Liver (tissue), 9 donors: ENCODE measurements around the gene TBX21. TPM values are rescaled to one million over a fixed set of nuclear protein-coding genes. Genes with fewer than 3 reads are reported as not detected.

ENCODE experiments used
- DNase-seq: peaks from one replicate; pipeline ENCODE4 v3.0.0-alpha.2; 2017; ENCODE audit warnings: low spot score
- H3K27ac ChIP-seq, 2 donors: one replicate each; pipeline ENCODE4 v1.7.0; 2013; ENCODE audit warnings: inconsistent platforms in 2 of 2, low read length in 2 of 2, control low read depth in 1 of 2, low read depth in 1 of 2, mild to moderate bottlenecking in 1 of 2
- H3K27me3 ChIP-seq, 4 donors: one replicate each; pipeline versions ENCODE4 v1.6.1 to v1.7.0; 2013; ENCODE audit warnings: low read length in 3 of 4, inconsistent platforms in 1 of 4, mild to moderate bottlenecking in 1 of 4, moderate library complexity in 1 of 4; ENCODE audit not compliant: control insufficient read depth in 4 of 4, insufficient read depth in 4 of 4
- H3K36me3 ChIP-seq, 4 donors: one replicate each; pipeline versions ENCODE4 v1.6.1 to v1.7.0; 2013; ENCODE audit warnings: low read length in 3 of 4, mild to moderate bottlenecking in 3 of 4, low read depth in 1 of 4, moderate library complexity in 1 of 4; ENCODE audit not compliant: control insufficient read depth in 4 of 4, insufficient read depth in 3 of 4
- H3K4me1 ChIP-seq, 4 donors: one replicate each; pipeline versions ENCODE4 v1.6.1 to v1.7.0; 2013; ENCODE audit warnings: low read length in 3 of 4, mild to moderate bottlenecking in 3 of 4, moderate library complexity in 1 of 4; ENCODE audit not compliant: control insufficient read depth in 4 of 4, insufficient read depth in 4 of 4
- H3K4me3 ChIP-seq, 3 donors: one replicate each; pipeline versions ENCODE4 v1.6.1 to v1.7.0; 2013; ENCODE audit warnings: low read length in 3 of 3, control low read depth in 1 of 3, low read depth in 1 of 3, mild to moderate bottlenecking in 1 of 3
- H3K9ac ChIP-seq, 2 donors: one replicate each; pipeline ENCODE4 v1.7.0; 2013; ENCODE audit warnings: low read length in 2 of 2, mild to moderate bottlenecking in 2 of 2, moderate library complexity in 2 of 2, control low read depth in 1 of 2, low read depth in 1 of 2
- H3K9me3 ChIP-seq, 4 donors: one replicate each; pipeline versions ENCODE4 v1.6.1 to v1.7.0; 2013; ENCODE audit warnings: low read length in 3 of 4; ENCODE audit not compliant: control insufficient read depth in 4 of 4
- ATF3 ChIP-seq: IDR thresholded peaks from 2 replicates; pipeline ENCODE4 v1.6.1; 2016; ENCODE audit warnings: antibody characterized with exemption
- CTCF ChIP-seq: fragments of 150-350 bp; IDR thresholded peaks from 2 replicates; pipeline ENCODE4 v1.5.1; 2017; ENCODE audit warnings: improper control_type of control experiment, low read depth, low read length; ENCODE audit not compliant: missing input control
- EGR1 ChIP-seq, 2 donors: IDR thresholded peaks; 2 replicates each; pipeline ENCODE4 v1.6.1; 2016 to 2018; ENCODE audit warnings: antibody characterized with exemption in 2 of 2, low read depth in 2 of 2
- FOXA1 ChIP-seq: IDR thresholded peaks from 2 replicates; pipeline ENCODE4 v1.6.1; 2016; ENCODE audit warnings: antibody characterized with exemption
- HNF4A ChIP-seq, 2 donors: conservative IDR thresholded peaks; 2 replicates each; pipeline ENCODE4 v1.6.1; 2016; ENCODE audit warnings: antibody characterized with exemption in 2 of 2, mild to moderate bottlenecking in 2 of 2
- HNF4G ChIP-seq: IDR thresholded peaks from 2 replicates; pipeline ENCODE4 v1.6.1; 2016; ENCODE audit warnings: antibody characterized with exemption
- JUND ChIP-seq, 2 donors: IDR thresholded peaks; 2 replicates each; pipeline ENCODE4 v1.6.1; 2016; ENCODE audit warnings: antibody characterized with exemption in 2 of 2
- MAX ChIP-seq: IDR thresholded peaks from 2 replicates; pipeline ENCODE4 v1.6.1; 2016; ENCODE audit warnings: antibody characterized with exemption
- NR2F2 ChIP-seq: IDR thresholded peaks from 2 replicates; pipeline ENCODE4 v1.6.1; 2016; ENCODE audit warnings: antibody characterized with exemption
- RAD21 ChIP-seq, 2 donors: IDR thresholded peaks; 2 replicates each; pipeline ENCODE4 v1.6.1; 2016; ENCODE audit warnings: antibody characterized with exemption in 2 of 2, mild to moderate bottlenecking in 2 of 2
- REST ChIP-seq: IDR thresholded peaks from 2 replicates; pipeline ENCODE4 v1.6.1; 2016; ENCODE audit warnings: antibody characterized with exemption, mild to moderate bottlenecking
- RXRA ChIP-seq, 2 donors: IDR thresholded peaks; 2 replicates each; pipeline ENCODE4 v1.6.1; 2017 to 2018; ENCODE audit warnings: antibody characterized with exemption in 2 of 2, mild to moderate bottlenecking in 1 of 2
- SP1 ChIP-seq: IDR thresholded peaks from 2 replicates; pipeline ENCODE4 v1.6.1; 2018; ENCODE audit warnings: antibody characterized with exemption, mild to moderate bottlenecking
- TAF1 ChIP-seq: conservative IDR thresholded peaks from 2 replicates; pipeline ENCODE4 v1.6.1; 2016; ENCODE audit warnings: antibody characterized with exemption, mild to moderate bottlenecking
- YY1 ChIP-seq: IDR thresholded peaks from 2 replicates; pipeline ENCODE4 v1.6.1; 2016; ENCODE audit warnings: antibody characterized with exemption, mild to moderate bottlenecking
- ZBTB33 ChIP-seq: IDR thresholded peaks from 2 replicates; pipeline ENCODE4 v1.6.1; 2016; ENCODE audit warnings: antibody characterized with exemption
- WGBS: extraction: QIAGEN DNeasy Blood & Tissue Kit; methylation state at CpG from one replicate; pipeline ENCODE4 v1.1.7; 2013; 5-methylcytosine and 5-hydroxymethylcytosine counted together
- polyA plus RNA-seq, 2 donors: library from polyadenylated mRNA; stranded (reverse) in 1 of 2; unstranded in 1 of 2; fragments of 200-250 nt in 1 of 2; fragments of >200 nt in 1 of 2; fragmentation: Nextera tagmentation in 1 of 2; extraction: Ambion mirVana in 1 of 2; gene quantifications; one replicate each; pipeline versions ENCODE4 v1.2.1 to v1.2.3, GENCODE V29; 2013 to 2015
- total RNA-seq, 2 donors: library from RNA; depleted of rRNA; stranded (reverse); fragments of >200 nt; gene quantifications; one replicate each; pipeline ENCODE4 v1.2.3, GENCODE V29; 2014
- donor health status: healthy.
- donor health status: healthy.
- donor health status: healthy.
- donor health status: healthy.
- donor health status: healthy.

The TBX21 gene
- total and polyA plus RNA-seq, 4 donors = 0.19 to 0.59 (median 0.25) TPM; not detected in 1

GRCh38 chr17:47707056-47707804 lies 25.8 kb upstream of the TBX21 start:
- 78% methylated on average over 4 of the region's 4 CpGs for WGBS
- Histone ChIP-seq H3K4me3 (no peak overlapping the region), H3K9me3 (no peaks in the 10 kb centered on the region), H3K4me1 (peaks cover 0 to 3% (median 1%) of the 10 kb centered on the region in 4 donors), H3K36me3 (no peaks in the 10 kb centered on the region), H3K9ac (no peak overlapping the region), H3K27me3 (no peaks in the 10 kb centered on the region), H3K27ac (no peak overlapping the region)
- TF ChIP-seq REST (no peak), RAD21 (IDR thresholded peaks at IDR 0.05) (no peak), FOXA1 (no peak)
- no peak for DNase-seq

GRCh38 chr17:47707884-47708283 lies 25.2 kb upstream of the TBX21 start:
- DNase-seq = no peak
- H3K9me3 ChIP-seq = no peaks in the 10 kb centered on the region
- H3K4me1 ChIP-seq = peaks cover 0 to 7% (median 2%) of the 10 kb centered on the region in 4 donors
- no peaks in the 10 kb centered on the region for H3K36me3 ChIP-seq
- H3K27me3 ChIP-seq = no peaks in the 10 kb centered on the region
- TF ChIP-seq MAX (no peak), YY1 (no peak), EGR1 (IDR thresholded peaks at IDR 0.05; ENCODE audit: low read depth in 2 of 2) (no peak)
- H3K4me3 ChIP-seq = no peak overlapping the region
- WGBS = 85% methylated on average over 3 of the region's 3 CpGs
- no peak overlapping the region for H3K9ac ChIP-seq
- H3K27ac ChIP-seq = no peak overlapping the region

GRCh38 chr17:47708312-47708863 lies 24.6 kb upstream of the TBX21 start:
- Histone ChIP-seq H3K4me3 (peak overlapping the region in 1 of 3 donors; percentile 46), H3K36me3 (no peaks in the 10 kb centered on the region), H3K4me1 (peaks cover 0 to 7% (median 2%) of the 10 kb centered on the region in 4 donors), H3K9me3 (no peaks in the 10 kb centered on the region), H3K27ac (no peak overlapping the region), H3K27me3 (no peaks in the 10 kb centered on the region), H3K9ac (no peak overlapping the region)
- DNase-seq = no peak
- 61% methylated on average over 31 of the region's 31 CpGs for WGBS
- TF ChIP-seq RXRA (IDR thresholded peaks at IDR 0.05) (no peak), ZBTB33 (no peak), JUND (IDR thresholded peaks at IDR 0.05) (no peak), HNF4G (no peak), CTCF (no peak), HNF4A (conservative IDR thresholded peaks at IDR 0.05) (no peak), YY1 (no peak), RAD21 (IDR thresholded peaks at IDR 0.05) (no peak), TAF1 (no peak), SP1 (no peak), REST (no peak), NR2F2 (no peak), ATF3 (no peak)
